ENCODE data around the gene ADGRB3. TPM values are rescaled to one million over a fixed set of nuclear protein-coding genes. Genes with fewer than 3 reads are reported as not detected.

ADGRB3 gene
- polyA plus RNA-seq, 2 of the 4 experiments (the other 2 are of a cell fraction) = not detected

DNA sequence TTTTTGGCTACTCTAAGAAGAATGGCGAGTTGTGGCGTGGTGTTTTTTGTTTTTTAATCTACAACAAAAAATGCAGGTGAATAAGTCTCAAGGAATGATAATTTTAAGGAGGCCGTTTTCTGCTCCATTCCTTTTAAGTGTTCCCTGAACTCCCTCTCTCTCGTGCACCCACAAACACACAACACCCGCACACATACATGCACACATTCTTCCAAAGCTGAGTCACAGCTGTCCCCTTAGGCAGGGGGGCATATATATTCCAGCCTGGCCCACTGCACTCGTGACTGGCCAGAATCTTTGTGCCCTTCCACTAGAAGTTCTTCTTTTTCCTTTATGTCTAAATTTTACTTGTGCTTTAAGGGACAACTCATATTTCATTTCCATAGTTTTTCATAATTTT, 756.0 kb downstream of the ADGRB3 start:
- no peak for FAIRE-seq
- ATAC-seq = no peak
- Histone ChIP-seq H3K4me2 (no peak overlapping the region), H3K9me3 (no peaks in the 10 kb centered on the region), H3K4me3 (no peak overlapping the region), H3K4me1 (no peaks in the 10 kb centered on the region), H3K27ac (no peak overlapping the region)
- no peak for DNase-seq (ENCODE audit: low read depth in 1 of 2, low spot score in 1 of 2)
- POLR2A ChIA-PET = no interaction called here
- CTCF ChIA-PET = no interaction called here
- 7% methylated on average over 6 of the region's 6 CpGs for WGBS (ENCODE audit: missing lambda C conversion rate)
- TF ChIP-seq HOXA7 (CRISPR knock-in tag; IDR thresholded peaks at IDR 0.05) = no peak
- TF ChIP-seq, protein P1, sequence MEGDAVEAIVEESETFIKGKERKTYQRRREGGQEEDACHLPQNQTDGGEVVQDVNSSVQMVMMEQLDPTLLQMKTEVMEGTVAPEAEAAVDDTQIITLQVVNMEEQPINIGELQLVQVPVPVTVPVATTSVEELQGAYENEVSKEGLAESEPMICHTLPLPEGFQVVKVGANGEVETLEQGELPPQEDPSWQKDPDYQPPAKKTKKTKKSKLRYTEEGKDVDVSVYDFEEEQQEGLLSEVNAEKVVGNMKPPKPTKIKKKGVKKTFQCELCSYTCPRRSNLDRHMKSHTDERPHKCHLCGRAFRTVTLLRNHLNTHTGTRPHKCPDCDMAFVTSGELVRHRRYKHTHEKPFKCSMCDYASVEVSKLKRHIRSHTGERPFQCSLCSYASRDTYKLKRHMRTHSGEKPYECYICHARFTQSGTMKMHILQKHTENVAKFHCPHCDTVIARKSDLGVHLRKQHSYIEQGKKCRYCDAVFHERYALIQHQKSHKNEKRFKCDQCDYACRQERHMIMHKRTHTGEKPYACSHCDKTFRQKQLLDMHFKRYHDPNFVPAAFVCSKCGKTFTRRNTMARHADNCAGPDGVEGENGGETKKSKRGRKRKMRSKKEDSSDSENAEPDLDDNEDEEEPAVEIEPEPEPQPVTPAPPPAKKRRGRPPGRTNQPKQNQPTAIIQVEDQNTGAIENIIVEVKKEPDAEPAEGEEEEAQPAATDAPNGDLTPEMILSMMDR (IDR thresholded peaks at IDR 0.05) = no peak
- TF ChIP-seq ZNF302 (CRISPR knock-in tag; IDR thresholded peaks at IDR 0.05) = no peak
- no peak for TF ChIP-seq POLR2AphosphoS2 (conservative IDR thresholded peaks at IDR 0.05; ENCODE audit: low read length)
- no peak for TF ChIP-seq SREBF2 (IDR thresholded peaks at IDR 0.05)
- TF ChIP-seq BHLHE40 (IDR thresholded peaks at IDR 0.05; ENCODE audit: low read depth, low read length) = no peak
- TF ChIP-seq FOXS1 (CRISPR knock-in tag; IDR thresholded peaks at IDR 0.05) = no peak
- TF ChIP-seq EHMT2 (IDR thresholded peaks at IDR 0.05; ENCODE audit: low read depth) = no peak
- no peak for TF ChIP-seq POLR2A (IDR thresholded peaks at IDR 0.05; ENCODE audit: low read length)

DNA sequence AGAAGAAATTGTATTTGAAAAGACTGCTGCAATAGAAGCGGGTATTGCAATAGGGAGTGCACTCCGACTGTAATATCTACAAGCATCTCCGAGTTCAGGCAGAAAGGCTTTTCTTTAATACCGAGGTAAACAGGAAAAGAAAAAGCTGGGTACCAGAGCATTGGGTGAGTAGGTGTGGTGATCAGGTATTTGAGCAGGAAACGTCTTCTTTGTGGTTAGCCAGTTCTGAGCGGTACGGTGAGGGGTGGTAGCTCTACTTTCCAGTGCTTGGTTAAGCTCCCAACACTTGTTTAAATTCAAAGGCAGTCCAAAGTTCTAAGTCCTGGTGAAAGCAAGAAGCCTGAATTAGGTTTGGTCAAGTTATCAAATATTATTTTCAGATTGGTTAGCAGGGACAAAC, 757.7 kb downstream of the ADGRB3 start:
- DNase-seq (ENCODE audit: low read depth in 1 of 2, low spot score in 1 of 2) = no peak
- ChIA-PET POLR2A (no interaction called here), CTCF (no interaction called here)
- no peak overlapping the region for H3K4me2 ChIP-seq
- no peak for TF ChIP-seq MAZ (IDR thresholded peaks at IDR 0.05; ENCODE audit: borderline replicate concordance, low read depth, low read length)
- TF ChIP-seq RFX5 (IDR thresholded peaks at IDR 0.05) = no peak
- no peak for TF ChIP-seq EHMT2 (IDR thresholded peaks at IDR 0.05; ENCODE audit: low read depth)
- no peak for TF ChIP-seq FOSB (CRISPR knock-in tag; IDR thresholded peaks at IDR 0.05)
- no peak for TF ChIP-seq ZC3H11A (IDR thresholded peaks at IDR 0.05)
- TF ChIP-seq CBX8 (IDR thresholded peaks at IDR 0.05) = no peak
- TF ChIP-seq HEYL (CRISPR knock-in tag; IDR thresholded peaks at IDR 0.05) = no peak
- TF ChIP-seq CEBPB (IDR thresholded peaks at IDR 0.05) = no peak
- TF ChIP-seq, protein P2, sequence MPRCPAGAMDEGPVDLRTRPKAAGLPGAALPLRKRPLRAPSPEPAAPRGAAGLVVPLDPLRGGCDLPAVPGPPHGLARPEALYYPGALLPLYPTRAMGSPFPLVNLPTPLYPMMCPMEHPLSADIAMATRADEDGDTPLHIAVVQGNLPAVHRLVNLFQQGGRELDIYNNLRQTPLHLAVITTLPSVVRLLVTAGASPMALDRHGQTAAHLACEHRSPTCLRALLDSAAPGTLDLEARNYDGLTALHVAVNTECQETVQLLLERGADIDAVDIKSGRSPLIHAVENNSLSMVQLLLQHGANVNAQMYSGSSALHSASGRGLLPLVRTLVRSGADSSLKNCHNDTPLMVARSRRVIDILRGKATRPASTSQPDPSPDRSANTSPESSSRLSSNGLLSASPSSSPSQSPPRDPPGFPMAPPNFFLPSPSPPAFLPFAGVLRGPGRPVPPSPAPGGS (IDR thresholded peaks at IDR 0.05) = no peak
- H3K4me3 ChIP-seq = no peak overlapping the region
- ATAC-seq = no peak
- no peak overlapping the region for H3K27ac ChIP-seq
- H3K9me3 ChIP-seq = no peaks in the 10 kb centered on the region
- no peak for FAIRE-seq
- no peaks in the 10 kb centered on the region for H3K4me1 ChIP-seq
- WGBS (ENCODE audit: missing lambda C conversion rate) = 30% methylated on average over 7 of the region's 7 CpGs

DNA sequence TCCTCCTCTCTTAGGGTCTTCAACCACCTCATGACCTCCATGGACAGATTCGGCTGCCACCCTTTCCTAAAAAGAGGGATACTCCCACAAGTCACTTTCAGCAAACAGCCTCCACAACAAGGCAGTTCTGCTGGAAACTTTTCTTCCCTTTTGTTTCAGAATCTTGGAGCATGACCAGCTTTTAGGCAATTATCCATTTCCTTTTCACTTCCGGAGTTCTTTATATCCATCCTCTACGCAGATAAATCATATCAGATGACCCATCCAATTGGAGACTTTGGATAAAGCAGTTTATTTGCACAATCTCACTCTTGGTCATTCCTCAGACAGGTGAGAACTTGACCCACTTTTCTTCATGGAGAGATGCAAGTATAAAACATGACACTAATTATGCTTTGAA, 763.2 kb downstream of the ADGRB3 start:
- 5% methylated on average over 3 of the region's 3 CpGs for WGBS (ENCODE audit: missing lambda C conversion rate)
- Histone ChIP-seq H3K4me1 (no peaks in the 10 kb centered on the region), H3K4me3 (no peak overlapping the region), H3K27ac (no peak overlapping the region), H3K9me3 (no peaks in the 10 kb centered on the region), H3K4me2 (no peak overlapping the region)
- CTCF ChIA-PET = no interaction called here
- DNase-seq (ENCODE audit: low read depth in 1 of 2, low spot score in 1 of 2) = no peak
- no peak for FAIRE-seq
- POLR2A ChIA-PET = no interaction called here
- no peak for ATAC-seq
- TF ChIP-seq CHD4 (IDR thresholded peaks at IDR 0.05; ENCODE audit: borderline replicate concordance) = no peak
- no peak for TF ChIP-seq HDAC2 (IDR thresholded peaks at IDR 0.05)
- TF ChIP-seq, protein P1 (IDR thresholded peaks at IDR 0.05) = no peak
- no peak for TF ChIP-seq RNF2 (IDR thresholded peaks at IDR 0.05; ENCODE audit: borderline replicate concordance, low read depth)
- no peak for TF ChIP-seq BHLHE40 (IDR thresholded peaks at IDR 0.05; ENCODE audit: low read depth, low read length)
- TF ChIP-seq NPAS2 (CRISPR knock-in tag; IDR thresholded peaks at IDR 0.05; ENCODE audit: borderline replicate concordance) = no peak
- TF ChIP-seq GATA3 (IDR thresholded peaks at IDR 0.05; ENCODE audit: borderline replicate concordance) = no peak
- no peak for TF ChIP-seq SMC3 (IDR thresholded peaks at IDR 0.05)
- TF ChIP-seq, protein P3, sequence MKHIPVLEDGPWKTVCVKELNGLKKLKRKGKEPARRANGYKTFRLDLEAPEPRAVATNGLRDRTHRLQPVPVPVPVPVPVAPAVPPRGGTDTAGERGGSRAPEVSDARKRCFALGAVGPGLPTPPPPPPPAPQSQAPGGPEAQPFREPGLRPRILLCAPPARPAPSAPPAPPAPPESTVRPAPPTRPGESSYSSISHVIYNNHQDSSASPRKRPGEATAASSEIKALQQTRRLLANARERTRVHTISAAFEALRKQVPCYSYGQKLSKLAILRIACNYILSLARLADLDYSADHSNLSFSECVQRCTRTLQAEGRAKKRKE (CRISPR knock-in tag; IDR thresholded peaks at IDR 0.05; ENCODE audit: low read depth) = no peak
- TF ChIP-seq KDM1A (IDR thresholded peaks at IDR 0.05; ENCODE audit: low read depth) = no peak
- TF ChIP-seq, protein P4, sequence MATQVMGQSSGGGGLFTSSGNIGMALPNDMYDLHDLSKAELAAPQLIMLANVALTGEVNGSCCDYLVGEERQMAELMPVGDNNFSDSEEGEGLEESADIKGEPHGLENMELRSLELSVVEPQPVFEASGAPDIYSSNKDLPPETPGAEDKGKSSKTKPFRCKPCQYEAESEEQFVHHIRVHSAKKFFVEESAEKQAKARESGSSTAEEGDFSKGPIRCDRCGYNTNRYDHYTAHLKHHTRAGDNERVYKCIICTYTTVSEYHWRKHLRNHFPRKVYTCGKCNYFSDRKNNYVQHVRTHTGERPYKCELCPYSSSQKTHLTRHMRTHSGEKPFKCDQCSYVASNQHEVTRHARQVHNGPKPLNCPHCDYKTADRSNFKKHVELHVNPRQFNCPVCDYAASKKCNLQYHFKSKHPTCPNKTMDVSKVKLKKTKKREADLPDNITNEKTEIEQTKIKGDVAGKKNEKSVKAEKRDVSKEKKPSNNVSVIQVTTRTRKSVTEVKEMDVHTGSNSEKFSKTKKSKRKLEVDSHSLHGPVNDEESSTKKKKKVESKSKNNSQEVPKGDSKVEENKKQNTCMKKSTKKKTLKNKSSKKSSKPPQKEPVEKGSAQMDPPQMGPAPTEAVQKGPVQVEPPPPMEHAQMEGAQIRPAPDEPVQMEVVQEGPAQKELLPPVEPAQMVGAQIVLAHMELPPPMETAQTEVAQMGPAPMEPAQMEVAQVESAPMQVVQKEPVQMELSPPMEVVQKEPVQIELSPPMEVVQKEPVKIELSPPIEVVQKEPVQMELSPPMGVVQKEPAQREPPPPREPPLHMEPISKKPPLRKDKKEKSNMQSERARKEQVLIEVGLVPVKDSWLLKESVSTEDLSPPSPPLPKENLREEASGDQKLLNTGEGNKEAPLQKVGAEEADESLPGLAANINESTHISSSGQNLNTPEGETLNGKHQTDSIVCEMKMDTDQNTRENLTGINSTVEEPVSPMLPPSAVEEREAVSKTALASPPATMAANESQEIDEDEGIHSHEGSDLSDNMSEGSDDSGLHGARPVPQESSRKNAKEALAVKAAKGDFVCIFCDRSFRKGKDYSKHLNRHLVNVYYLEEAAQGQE (IDR thresholded peaks at IDR 0.05) = no peak
- TF ChIP-seq HEYL (CRISPR knock-in tag; IDR thresholded peaks at IDR 0.05) = no peak
- no peak for TF ChIP-seq TP53 (CRISPR knock-in tag; IDR thresholded peaks at IDR 0.05)
- no peak for TF ChIP-seq MAZ (IDR thresholded peaks at IDR 0.05; ENCODE audit: borderline replicate concordance, low read depth, low read length)

Measured in A549 (cell line).